ENCODE data around the gene FBXL17. TPM values are rescaled to one million over a fixed set of nuclear protein-coding genes. Genes with fewer than 3 reads are reported as not detected.

Gene FBXL17
- total and polyA plus RNA-seq, 2 of the 4 experiments (the other 2 are of a cell fraction), result 3.9 to 8.1 TPM

- Histone ChIP-seq H3K23ac (ENCODE audit: low read depth, low read length) (no peak overlapping the region), H2AK9ac (replicated peaks; ENCODE audit: low read depth, low read length, poor library complexity) (no peak overlapping the region), H3K36me3 (ENCODE audit: control insufficient read depth, insufficient read depth, low read length) (no peaks in the 10 kb centered on the region), H3K9me1 (ENCODE audit: insufficient read depth, low read length) (no peaks in the 10 kb centered on the region), H2AFZ (replicated peaks; ENCODE audit: low read length, poor library complexity) (no peak overlapping the region), H3K18ac (ENCODE audit: low read depth, low read length) (no peak overlapping the region), H3K4me2 (ENCODE audit: low read depth, low read length) (no peak overlapping the region), H2BK5ac (ENCODE audit: low read depth, low read length, poor library complexity, severe bottlenecking) (no peak overlapping the region), H4K8ac (ENCODE audit: low read depth in 2 of 2, low read length in 2 of 2) (no peak overlapping the region), H2BK15ac (ENCODE audit: low read depth, low read length) (no peak overlapping the region), H3K56ac (ENCODE audit: extremely low read depth, insufficient read depth, low read length) (no peak overlapping the region), H4K91ac (ENCODE audit: insufficient read depth, low read depth, low read length) (no peak overlapping the region), H3K27ac (ENCODE audit: insufficient read depth, low read length) (no peak overlapping the region), H2AK5ac (ENCODE audit: low read depth, low read length) (no peak overlapping the region), H4K20me1 (ENCODE audit: insufficient read depth, low read length) (no peaks in the 10 kb centered on the region), H3K4me1 (ENCODE audit: control insufficient read depth, insufficient read depth, low read length) (no peaks in the 10 kb centered on the region), H3K4me3 (ENCODE audit: insufficient read depth, low read depth, low read length) (no peak overlapping the region), H3K9ac (ENCODE audit: low read depth, low read length) (no peak overlapping the region), H2BK120ac (ENCODE audit: low read depth, low read length) (no peak overlapping the region), H3K14ac (replicated peaks; ENCODE audit: low read depth, low read length) (no peak overlapping the region), H3K4ac (ENCODE audit: low read depth, low read length) (no peak overlapping the region), H3K9me3 (ENCODE audit: control insufficient read depth, insufficient read depth, low read length) (no peaks in the 10 kb centered on the region), H3K27me3 (ENCODE audit: control insufficient read depth, insufficient read depth, low read length) (no peaks in the 10 kb centered on the region), H3K79me1 (ENCODE audit: low read depth in 1 of 2, low read length in 2 of 2) (no peaks in the 10 kb centered on the region), H4K5ac (ENCODE audit: low read depth, low read length) (no peak overlapping the region), H2BK20ac (ENCODE audit: low read depth, low read length) (no peak overlapping the region)
- DNase-seq, result no peak
- ChIA-PET CTCF (no interaction called here), POLR2A (ENCODE audit: unreplicated experiment) (no interaction called here)
- in situ Hi-C loops (cut with MboI; ENCODE audit: low sequenced_read_pairs) (no loop called here), intact Hi-C loops (cut with micrococcal nuclease) (no loop called here), dilution Hi-C loops (cut with HindIII; ENCODE audit: low sequenced_read_pairs, unreplicated experiment) (no loop called here)
- TF ChIP-seq CHD1 (IDR thresholded peaks at IDR 0.05; ENCODE audit: low read depth, low read length) (no peak), NFE2L2 (IDR thresholded peaks at IDR 0.05; ENCODE audit: low read depth, low read length) (no peak), MXI1 (IDR thresholded peaks at IDR 0.05; ENCODE audit: borderline replicate concordance, low read depth, low read length) (no peak)
- ATAC-seq (ENCODE audit: low read depth), result no peak
- no TSS peak for BruUV-seq (replicated peaks)
- no CpG with 5 or more reads among the region's 4 CpGs for WGBS, 2 experiments (ENCODE audit: extremely low coverage in 2 of 2, insufficient read length in 1 of 2)
These were observed 422.2 kb downstream of the FBXL17 start for GRCh38 chr5:107959573-107960279.

All from IMR-90 (cell line).